ENCODE data around the gene PLEKHO2. TPM values are rescaled to one million over a fixed set of nuclear protein-coding genes. Genes with fewer than 3 reads are reported as not detected.
A peak's percentile ranks its signal among the peaks of the same experiment; 100 is the strongest.

Gene PLEKHO2
- total RNA-seq, 2 donors from 2014 or later = 8.6 to 31.8 TPM

DNA sequence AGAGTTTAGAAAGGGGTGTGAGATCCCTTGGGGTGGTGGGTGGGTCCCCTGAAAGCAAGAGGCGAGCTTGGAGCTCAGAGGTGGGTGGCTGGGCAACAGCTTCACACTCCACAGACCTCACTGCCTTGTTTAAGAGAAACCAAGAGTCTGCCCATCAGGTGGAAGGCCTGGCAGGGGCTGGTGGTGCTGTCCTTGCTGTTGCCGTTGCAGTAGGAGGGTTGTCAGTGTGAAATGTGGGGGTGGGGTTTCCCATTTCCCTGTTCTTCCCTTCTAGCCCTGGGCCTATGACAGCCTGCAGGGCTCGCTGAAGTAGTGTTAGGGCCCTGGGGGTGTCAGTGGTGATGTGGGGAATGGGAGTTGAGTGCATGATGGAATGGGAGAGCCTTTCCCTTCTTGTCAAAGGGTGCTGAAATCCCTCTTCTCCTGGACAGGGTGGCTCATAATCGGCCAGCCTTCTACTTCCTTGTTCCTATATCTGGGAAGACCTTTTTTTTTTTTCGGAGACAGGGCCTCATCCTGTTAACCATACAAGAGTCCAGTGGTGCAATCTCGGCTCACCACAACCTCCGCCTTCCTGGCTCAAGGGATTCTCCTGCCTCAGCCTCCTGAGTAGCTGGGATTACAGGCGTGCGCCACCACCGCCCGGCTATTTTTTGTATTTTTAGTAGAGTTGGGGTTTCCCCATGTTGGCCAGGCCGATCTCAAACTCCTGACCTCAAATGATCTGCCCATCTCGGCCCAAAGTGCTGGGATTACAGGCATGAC, 4.3 kb downstream of the PLEKHO2 start:
- H3K4me3 ChIP-seq = no peak overlapping the region
- intact Hi-C loops (cut with DNase I) = no loop called here

DNA sequence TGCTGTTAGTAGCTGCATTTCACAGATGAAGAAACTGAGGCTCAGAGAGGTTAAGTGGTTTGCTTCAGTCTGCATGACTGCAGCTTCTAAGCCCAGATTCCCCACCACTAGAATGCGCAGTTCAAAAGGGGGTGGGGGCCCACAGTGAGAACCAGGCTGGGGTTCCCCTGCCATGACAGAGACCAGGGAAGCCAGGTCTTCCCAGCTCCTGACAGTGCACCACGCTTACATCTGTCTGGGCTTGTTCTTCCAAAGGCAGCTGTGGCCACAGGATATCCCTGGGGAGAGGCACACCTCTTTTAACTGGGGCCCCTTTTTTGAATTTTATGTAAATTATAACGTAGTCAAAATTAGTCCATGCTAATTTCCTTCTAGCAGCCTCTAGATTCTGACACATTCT, 5.3 kb downstream of the PLEKHO2 start:
- WGBS = 61% methylated on average over 3 of the region's 3 CpGs
- DNase-seq (ENCODE audit: low spot score) = no peak

More for the DNA sequence above, 4.3 kb downstream of the PLEKHO2 start:
- H3K4me1 ChIP-seq (replicated peaks) = peaks cover 12% of the 10 kb centered on the region
- no peak for DNase-seq (ENCODE audit: low spot score)
- H3K27me3 ChIP-seq (replicated peaks; ENCODE audit: insufficient read depth) = no peaks in the 10 kb centered on the region
- H3K36me3 ChIP-seq = no peaks in the 10 kb centered on the region
- H3K27ac ChIP-seq = peak overlapping the region; percentile 91 to 93
- no peak for TF ChIP-seq POLR2AphosphoS5 (IDR thresholded peaks at IDR 0.05)
- TF ChIP-seq POLR2A (IDR thresholded peaks at IDR 0.05) = no peak
- TF ChIP-seq, protein P1, sequence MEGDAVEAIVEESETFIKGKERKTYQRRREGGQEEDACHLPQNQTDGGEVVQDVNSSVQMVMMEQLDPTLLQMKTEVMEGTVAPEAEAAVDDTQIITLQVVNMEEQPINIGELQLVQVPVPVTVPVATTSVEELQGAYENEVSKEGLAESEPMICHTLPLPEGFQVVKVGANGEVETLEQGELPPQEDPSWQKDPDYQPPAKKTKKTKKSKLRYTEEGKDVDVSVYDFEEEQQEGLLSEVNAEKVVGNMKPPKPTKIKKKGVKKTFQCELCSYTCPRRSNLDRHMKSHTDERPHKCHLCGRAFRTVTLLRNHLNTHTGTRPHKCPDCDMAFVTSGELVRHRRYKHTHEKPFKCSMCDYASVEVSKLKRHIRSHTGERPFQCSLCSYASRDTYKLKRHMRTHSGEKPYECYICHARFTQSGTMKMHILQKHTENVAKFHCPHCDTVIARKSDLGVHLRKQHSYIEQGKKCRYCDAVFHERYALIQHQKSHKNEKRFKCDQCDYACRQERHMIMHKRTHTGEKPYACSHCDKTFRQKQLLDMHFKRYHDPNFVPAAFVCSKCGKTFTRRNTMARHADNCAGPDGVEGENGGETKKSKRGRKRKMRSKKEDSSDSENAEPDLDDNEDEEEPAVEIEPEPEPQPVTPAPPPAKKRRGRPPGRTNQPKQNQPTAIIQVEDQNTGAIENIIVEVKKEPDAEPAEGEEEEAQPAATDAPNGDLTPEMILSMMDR (IDR thresholded peaks at IDR 0.05) = no peak
- 83% methylated on average over 13 of the region's 13 CpGs for WGBS
- H3K9me3 ChIP-seq = no peaks in the 10 kb centered on the region

DNA sequence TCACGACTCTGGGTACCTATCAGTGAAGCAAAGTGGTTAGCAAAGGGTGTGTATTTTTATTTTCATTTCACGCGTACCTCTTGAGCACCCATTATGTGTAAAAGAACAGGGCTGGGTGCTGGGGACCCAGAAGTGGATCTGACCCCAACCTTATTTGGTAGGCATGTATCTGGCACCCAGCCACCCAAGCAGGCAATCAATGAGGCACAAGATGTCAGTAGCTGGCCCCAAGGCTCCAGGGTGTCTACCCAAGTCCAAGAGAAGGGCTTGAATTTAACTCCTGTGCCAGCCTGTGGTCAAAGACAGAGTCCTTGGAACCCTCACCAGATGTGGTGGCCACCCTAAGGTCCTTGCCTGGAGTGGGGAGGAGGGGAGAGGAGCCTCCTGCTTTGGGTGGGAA, 5.7 kb downstream of the PLEKHO2 start:
- Histone ChIP-seq H3K4me1 (replicated peaks) (peaks cover 12% of the 10 kb centered on the region), H3K36me3 (no peaks in the 10 kb centered on the region), H3K9me3 (no peaks in the 10 kb centered on the region), H3K27me3 (replicated peaks; ENCODE audit: insufficient read depth) (no peaks in the 10 kb centered on the region), H3K27ac (no peak overlapping the region), H3K4me3 (no peak overlapping the region)
- WGBS = 75% methylated on average over 3 of the region's 3 CpGs
- no peak for TF ChIP-seq POLR2AphosphoS5 (IDR thresholded peaks at IDR 0.05)
- TF ChIP-seq, protein P1 (IDR thresholded peaks at IDR 0.05) = no peak
- TF ChIP-seq POLR2A (IDR thresholded peaks at IDR 0.05) = no peak
- no peak for DNase-seq (ENCODE audit: low spot score)
- intact Hi-C loops (cut with DNase I) = no loop called here

More for the DNA sequence above, 5.3 kb downstream of the PLEKHO2 start:
- Histone ChIP-seq H3K36me3 (no peaks in the 10 kb centered on the region), H3K27me3 (replicated peaks; ENCODE audit: insufficient read depth) (no peaks in the 10 kb centered on the region), H3K27ac (no peak overlapping the region), H3K4me3 (no peak overlapping the region), H3K9me3 (no peaks in the 10 kb centered on the region), H3K4me1 (replicated peaks) (peaks cover 12% of the 10 kb centered on the region)
- TF ChIP-seq POLR2A (IDR thresholded peaks at IDR 0.05) = no peak
- TF ChIP-seq, protein P1 (IDR thresholded peaks at IDR 0.05) = no peak
- TF ChIP-seq POLR2AphosphoS5 (IDR thresholded peaks at IDR 0.05) = no peak
- intact Hi-C loops (cut with DNase I) = no loop called here

DNA sequence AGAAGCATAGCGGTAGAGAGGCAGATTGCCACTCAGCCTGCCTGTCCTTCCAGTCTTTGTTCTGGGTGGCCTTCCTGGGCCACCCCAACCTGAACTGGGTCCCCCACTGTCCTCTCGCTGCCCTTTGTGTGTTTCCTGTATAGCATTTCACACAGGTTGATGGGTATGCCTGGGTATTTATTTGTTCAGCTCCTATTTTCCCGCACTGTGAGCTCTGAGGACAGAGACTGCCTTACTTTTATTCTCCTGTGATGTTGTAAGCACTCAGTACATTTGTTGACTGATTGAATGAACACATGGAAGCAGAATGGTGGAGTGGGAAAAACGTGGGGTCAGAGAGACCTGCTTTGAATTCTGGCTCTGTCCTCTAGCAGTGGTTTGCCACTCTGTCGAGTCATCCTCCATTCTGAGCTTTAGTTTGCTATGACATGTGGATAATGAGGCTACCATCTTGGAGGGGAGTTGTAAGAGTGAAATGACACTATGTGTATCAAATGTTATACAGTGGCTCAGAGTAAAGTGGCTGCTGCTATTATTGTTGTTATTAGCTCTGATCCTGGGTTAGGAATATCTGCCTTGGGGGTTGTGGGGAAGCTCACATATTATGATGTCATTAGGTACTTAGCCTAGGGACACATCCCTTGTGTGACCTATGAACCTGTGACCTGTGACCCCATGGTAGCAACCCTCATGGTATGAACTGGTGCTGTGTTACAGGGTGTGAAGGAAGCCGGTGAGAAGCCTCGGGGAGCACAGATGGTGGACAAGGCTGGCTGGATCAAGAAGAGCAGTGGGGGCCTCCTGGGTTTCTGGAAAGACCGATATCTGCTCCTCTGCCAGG, 6.4 kb downstream of the PLEKHO2 start:
- intact Hi-C loops (cut with DNase I) = no loop called here
- Histone ChIP-seq H3K4me3 (no peak overlapping the region), H3K27me3 (replicated peaks; ENCODE audit: insufficient read depth) (no peaks in the 10 kb centered on the region), H3K9me3 (no peaks in the 10 kb centered on the region), H3K36me3 (no peaks in the 10 kb centered on the region), H3K27ac (no peak overlapping the region), H3K4me1 (replicated peaks) (peaks cover 12% of the 10 kb centered on the region)
- no peak for DNase-seq (ENCODE audit: low spot score)
- 88% methylated on average over 8 of the region's 8 CpGs for WGBS
- no peak for TF ChIP-seq POLR2AphosphoS5 (IDR thresholded peaks at IDR 0.05)
- TF ChIP-seq, protein P1 (IDR thresholded peaks at IDR 0.05) = no peak
- no peak for TF ChIP-seq POLR2A (IDR thresholded peaks at IDR 0.05)
